Panc1 (cell line): Measurements from ENCODE around the gene GATM. TPM values are rescaled to one million over a fixed set of nuclear protein-coding genes. Genes with fewer than 3 reads are reported as not detected.

Source experiments
- ATAC-seq: fragments of 200-7000 bp; cut with Tn5 transposase; 2 replicates; pipeline ENCODE4 v1.9.1; 2020; ENCODE audit warnings: mild to moderate bottlenecking, moderate library complexity
- Bru-seq: library from RNA; stranded (reverse); fragments of 400-500 nt; gene quantifications from one replicate; lab custom pipeline; 2021; lab: Mats Ljungman, UMichigan
- BruChase-seq, 2 experiments: library from RNA; stranded (reverse); fragments of 400-500 nt; gene quantifications; one replicate each; lab custom pipeline; 2021; lab: Mats Ljungman, UMichigan
- BruUV-seq: library from RNA; stranded (reverse); fragments of 400-500 nt; replicated peaks from 2 replicates; lab custom pipeline; 2021; lab: Mats Ljungman, UMichigan
- CTCF ChIA-PET: fragments of 300-600 bp; sonication (Branson Sonifier 250); formaldehyde crosslinking; loops from one replicate; lab custom pipeline; 2022; ENCODE audit warnings: antibody characterized with exemption; lab: Charles Lee
- POLR2A ChIA-PET: fragments of 300-600 bp; sonication (Branson Sonifier 250); formaldehyde crosslinking; loops from one replicate; lab custom pipeline; 2022; ENCODE audit warnings: antibody characterized with exemption; lab: Charles Lee
- DNase-seq: peaks from one replicate; pipeline ENCODE4 v3.0.0-alpha.2; 2010; ENCODE audit warnings: low read depth, low spot score
- H3K27ac ChIP-seq: 2 replicates; pipeline ENCODE4 v1.5.1; 2011; ENCODE audit warnings: mild to moderate bottlenecking, low read length, inconsistent platforms
- H3K27me3 ChIP-seq: fragments of 200-500 bp; sonication (Bioruptor generic); 2 replicates; pipeline ENCODE4 v1.6.0; 2014; ENCODE audit warnings: low read length, inconsistent platforms; ENCODE audit not compliant: control insufficient read depth, insufficient read depth
- H3K36me3 ChIP-seq: fragments of 200-500 bp; sonication (Bioruptor generic); 2 replicates; pipeline ENCODE4 v1.5.1; 2014; ENCODE audit warnings: inconsistent platforms, mild to moderate bottlenecking, low read length, moderate library complexity; ENCODE audit not compliant: control insufficient read depth, insufficient read depth
- H3K4me1 ChIP-seq: 2 replicates; pipeline ENCODE4 v1.5.1; 2011; ENCODE audit warnings: inconsistent platforms, mild to moderate bottlenecking, low read length, moderate library complexity; ENCODE audit not compliant: control insufficient read depth, insufficient read depth
- H3K4me3 ChIP-seq, 2 experiments: 2 replicates each; pipeline ENCODE4 v1.5.1; 2011 to 2012; ENCODE audit warnings: low read depth in 2 of 2, low read length in 2 of 2, mild to moderate bottlenecking in 2 of 2, inconsistent platforms in 1 of 2, moderate library complexity in 1 of 2
- H3K9me3 ChIP-seq: fragments of 200-500 bp; sonication (Bioruptor generic); 2 replicates; pipeline ENCODE4 v1.5.1; 2014; ENCODE audit warnings: low read depth, mild to moderate bottlenecking, inconsistent platforms, low read length, moderate library complexity; ENCODE audit not compliant: control insufficient read depth, insufficient read depth
- CTCF ChIP-seq: fragments of 450-650 bp; IDR thresholded peaks from 2 replicates; pipeline ENCODE4 v1.5.1; 2017; ENCODE audit warnings: mild to moderate bottlenecking
- POLR2AphosphoS5 ChIP-seq: IDR thresholded peaks from 2 replicates; pipeline ENCODE4 v1.6.1; 2012; ENCODE audit warnings: mild to moderate bottlenecking, low read depth, low read length, moderate library complexity
- REST ChIP-seq, 2 experiments: IDR thresholded peaks; 2 replicates each; pipeline ENCODE4 v1.6.1; 2011 to 2012; ENCODE audit warnings: low read depth in 2 of 2, control low read depth in 1 of 2, low read length in 1 of 2, mild to moderate bottlenecking in 1 of 2, moderate library complexity in 1 of 2; ENCODE audit not compliant: insufficient read depth in 1 of 2
- SIN3A ChIP-seq: IDR thresholded peaks from 2 replicates; pipeline ENCODE4 v1.6.1; 2012; ENCODE audit warnings: low read depth, mild to moderate bottlenecking, low read length, moderate library complexity, borderline replicate concordance; ENCODE audit not compliant: insufficient read depth
- TCF7L2 ChIP-seq: IDR thresholded peaks from 2 replicates; pipeline ENCODE4 v1.6.1; 2011; ENCODE audit warnings: mild to moderate bottlenecking, low read depth, low read length, inconsistent platforms
- in situ Hi-C: cut with HindIII; loops from 2 replicates; pipeline ENCODE4 v1.10.0; 2016; ENCODE audit warnings: low sequenced_read_pairs, low pct_unique_long_range_greater_than_20kb
- intact Hi-C: fragments of 100-400 bp; cut with micrococcal nuclease; formaldehyde crosslinking; loops from one replicate; pipeline ENCODE4 v1.10.0; 2022; ENCODE audit not compliant: unreplicated experiment
- long read RNA-seq: library from polyadenylated mRNA; unstranded; transcript quantifications from one replicate; pipeline ENCODE4 v2.0.0, GENCODE V29; 2021; ENCODE audit not compliant: unreplicated experiment
- polyA plus RNA-seq: library from polyadenylated mRNA; unstranded; fragments of >200 nt; gene quantifications from one replicate; pipeline ENCODE4 v1.2.1, GENCODE V29; 2012; ENCODE audit warnings: missing spikeins; ENCODE audit not compliant: insufficient read length
- total RNA-seq: library from RNA; stranded (reverse); gene quantifications from one replicate; pipeline ENCODE4 v1.2.1, GENCODE V29; 2021; ENCODE audit not compliant: unreplicated experiment

Gene GATM, protein sequence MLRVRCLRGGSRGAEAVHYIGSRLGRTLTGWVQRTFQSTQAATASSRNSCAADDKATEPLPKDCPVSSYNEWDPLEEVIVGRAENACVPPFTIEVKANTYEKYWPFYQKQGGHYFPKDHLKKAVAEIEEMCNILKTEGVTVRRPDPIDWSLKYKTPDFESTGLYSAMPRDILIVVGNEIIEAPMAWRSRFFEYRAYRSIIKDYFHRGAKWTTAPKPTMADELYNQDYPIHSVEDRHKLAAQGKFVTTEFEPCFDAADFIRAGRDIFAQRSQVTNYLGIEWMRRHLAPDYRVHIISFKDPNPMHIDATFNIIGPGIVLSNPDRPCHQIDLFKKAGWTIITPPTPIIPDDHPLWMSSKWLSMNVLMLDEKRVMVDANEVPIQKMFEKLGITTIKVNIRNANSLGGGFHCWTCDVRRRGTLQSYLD
- total RNA-seq (7.6 TPM), Bru-seq, nascent RNA (percentile 44 among the genes with signal in this experiment), BruChase-seq, experiment 1, labeled RNA remaining after a 2-hour chase (percentile 43 among the genes with signal in this experiment), BruChase-seq, experiment 2, labeled RNA remaining after a 6-hour chase (percentile 58 among the genes with signal in this experiment)
- 4.4 TPM for polyA plus RNA-seq
- long read RNA-seq, transcript GATM-201 (9 exons, 2,597 nt): major isoform, 15 of 23 reads
- long read RNA-seq, partial matches to known transcripts: 1 of 23 reads
- long read RNA-seq, other reads (novel, unspliced or antisense): 6 of 23 reads

GRCh38 chr15:45378149-45378912 is at the start of gene GATM:
Gene GATM (minus strand): TSS chr15:45378544. CDS start chr15:45378453, 91 bp downstream.
- BruUV-seq: no TSS peak
- intact Hi-C loops (no loop called here), in situ Hi-C loops (no loop called here)
- ChIA-PET CTCF (interaction anchor here (0.6 to 0.8 kb wide), 2 partner anchors 9 to 234 kb away, joined by 3 to 4 read pairs; no protein-coding TSS in a partner anchor), POLR2A (no interaction called here)
- no peaks in the 10 kb centered on the region for H3K9me3 ChIP-seq
- TF ChIP-seq TCF7L2 (no peak), REST (IDR thresholded peaks at IDR 0.05; ENCODE audit: insufficient read depth in 1 of 2, low read depth in 2 of 2, low read length in 1 of 2) (no peak), CTCF (peak; percentile 75), SIN3A (no peak), POLR2AphosphoS5 (no peak)
- H3K27ac ChIP-seq: no peak within 1 kb of the TSS
- H3K36me3 ChIP-seq: no peaks in the 10 kb centered on the region
- ATAC-seq: peak; percentile 98
- no peaks in the 10 kb centered on the region; the same call in 1 of the 2 replicates for H3K4me1 ChIP-seq
- DNase-seq: no peak
- H3K27me3 ChIP-seq: peaks cover 31% of the 10 kb centered on the region
- peak within 1 kb of the TSS; percentile 55 to 66 for H3K4me3 ChIP-seq

DNA sequence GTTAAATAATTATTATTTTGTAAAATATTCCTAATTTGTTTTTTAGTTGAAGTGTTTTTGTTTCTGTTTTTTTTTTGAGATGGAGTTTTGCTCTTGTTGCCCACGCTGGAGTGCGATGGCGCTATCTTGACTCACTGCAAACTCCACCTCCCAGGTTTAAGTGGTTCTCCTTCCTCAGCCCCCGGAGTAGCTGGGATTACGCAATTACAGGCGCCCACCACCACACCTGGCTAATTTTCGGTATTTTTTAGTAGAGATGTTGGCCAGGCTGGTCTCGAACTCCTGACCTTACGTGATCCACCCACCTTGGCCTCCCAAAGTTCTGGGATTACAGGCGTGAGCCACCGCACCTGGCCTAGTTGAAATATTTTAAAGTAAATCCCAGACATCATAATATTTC is 48.7 kb upstream of the GATM start:
- ChIA-PET CTCF (no interaction called here), POLR2A (interaction anchor here (0.6 to 0.7 kb wide), 3 partner anchors 11 to 216 kb away, joined by 3 to 7 read pairs (median 6); no protein-coding TSS in a partner anchor)
- TF ChIP-seq CTCF (no peak), POLR2AphosphoS5 (no peak), REST (IDR thresholded peaks at IDR 0.05; ENCODE audit: insufficient read depth in 1 of 2, low read depth in 2 of 2, low read length in 1 of 2) (no peak), TCF7L2 (no peak), SIN3A (no peak)
- in situ Hi-C loops (no loop called here), intact Hi-C loops (no loop called here)
- H3K27ac ChIP-seq: no peak overlapping the region
- ATAC-seq (no peak), DNase-seq (no peak)
- H3K36me3 ChIP-seq: peaks cover 3% of the 10 kb centered on the region; the same call in 1 of the 2 replicates
- no peak overlapping the region for H3K4me3 ChIP-seq
- H3K9me3 ChIP-seq: no peaks in the 10 kb centered on the region
- peaks cover 13% of the 10 kb centered on the region for H3K4me1 ChIP-seq
- no peaks in the 10 kb centered on the region for H3K27me3 ChIP-seq
- BruUV-seq: no TSS peak
